DND-41 (cell line): Measurements from ENCODE around the gene CEMIP.

ENCODE experiments used
- ATAC-seq: fragments of 200-7000 bp; cut with Tn5 transposase; 3 replicates; pipeline ENCODE4 v1.9.1; 2021; ENCODE audit warnings: low read depth; ENCODE audit not compliant: insufficient read depth
- DNase-seq: peaks from one replicate; pipeline ENCODE4 v3.0.0-alpha.2; 2020
- H2AFZ ChIP-seq: 2 replicates; pipeline ENCODE4 v1.6.0; 2012; ENCODE audit warnings: low read depth, low read length
- H3K27ac ChIP-seq: 2 replicates; pipeline ENCODE4 v1.5.1; 2012; ENCODE audit warnings: low read length, inconsistent platforms
- H3K27me3 ChIP-seq: fragments of 200-600 bp; sonication (generic); 2 replicates; pipeline ENCODE4 v1.6.0; 2012; ENCODE audit warnings: low read length, mild to moderate bottlenecking, inconsistent platforms; ENCODE audit not compliant: insufficient read depth, poor library complexity
- H3K36me3 ChIP-seq: 2 replicates; pipeline ENCODE4 v1.5.1; 2012; ENCODE audit warnings: low read length, inconsistent platforms; ENCODE audit not compliant: insufficient read depth
- H3K4me1 ChIP-seq: 2 replicates; pipeline ENCODE4 v1.5.1; 2012; ENCODE audit warnings: mild to moderate bottlenecking, low read length; ENCODE audit not compliant: insufficient read depth
- H3K4me2 ChIP-seq: 2 replicates; pipeline ENCODE4 v1.6.0; 2012; ENCODE audit warnings: mild to moderate bottlenecking, moderate library complexity, low read length, inconsistent platforms; ENCODE audit not compliant: insufficient read depth
- H3K4me3 ChIP-seq, 2 experiments: fragments of 200-600 bp in 1 of 2; shearing (Covaris generic) in 1 of 2; 2 replicates each; pipeline ENCODE4 v1.5.1; 2012 to 2016; ENCODE audit warnings: inconsistent platforms in 2 of 2, low read length in 2 of 2, mild to moderate bottlenecking in 2 of 2, low read depth in 1 of 2, moderate library complexity in 1 of 2
- H3K79me2 ChIP-seq: 2 replicates; pipeline ENCODE4 v1.6.0; 2012; ENCODE audit warnings: low read length, inconsistent platforms; ENCODE audit not compliant: insufficient read depth
- H3K9ac ChIP-seq: 2 replicates; pipeline ENCODE4 v1.6.0; 2012; ENCODE audit warnings: low read depth, mild to moderate bottlenecking, inconsistent platforms, low read length, moderate library complexity
- H3K9me3 ChIP-seq: 2 replicates; pipeline ENCODE4 v1.5.1; 2012; ENCODE audit warnings: low read length, moderate library complexity, mild to moderate bottlenecking, inconsistent platforms; ENCODE audit not compliant: insufficient read depth, severe bottlenecking
- H4K20me1 ChIP-seq: 2 replicates; pipeline ENCODE4 v1.6.0; 2012; ENCODE audit warnings: low read length; ENCODE audit not compliant: insufficient read depth
- CTCF ChIP-seq: IDR thresholded peaks from 2 replicates; pipeline ENCODE4 v1.5.1; 2012; ENCODE audit warnings: borderline replicate concordance, low read length, moderate library complexity, mild to moderate bottlenecking; ENCODE audit not compliant: poor library complexity, severe bottlenecking; ENCODE audit errors: extremely low read depth
- EZH2 ChIP-seq: IDR thresholded peaks from 3 replicates; pipeline ENCODE4 v1.6.1; 2012; ENCODE audit warnings: borderline replicate concordance, low read depth, mild to moderate bottlenecking, moderate library complexity, low read length, inconsistent platforms; ENCODE audit not compliant: severe bottlenecking

The CEMIP gene

GRCh38 chr15:80988148-80988796 lies 209.1 kb downstream of the CEMIP start:
- peaks cover 41% of the 10 kb centered on the region for H3K4me1 ChIP-seq
- H3K27me3 ChIP-seq: no peaks in the 10 kb centered on the region
- no peak for ATAC-seq
- no peak overlapping the region for H2AFZ ChIP-seq
- H3K36me3 ChIP-seq: peaks cover 8% of the 10 kb centered on the region; the same call in 1 of the 2 replicates
- H3K4me3 ChIP-seq: peak overlapping the region; percentile 98; a peak in 3 of 4 replicates
- no peaks in the 10 kb centered on the region for H3K9me3 ChIP-seq
- H3K27ac ChIP-seq: peak overlapping the region; percentile 96
- H3K79me2 ChIP-seq: peaks cover 59% of the 10 kb centered on the region
- no peak for TF ChIP-seq EZH2
- TF ChIP-seq CTCF: no peak
- peak overlapping the region; percentile 86 for H3K9ac ChIP-seq
- peak overlapping the region; percentile 93 for H3K4me2 ChIP-seq
- DNase-seq: no peak
- H4K20me1 ChIP-seq: peaks cover 21% of the 10 kb centered on the region; the same call in 1 of the 2 replicates

GRCh38 chr15:80989081-80989517 lies 209.9 kb downstream of the CEMIP start:
- H3K4me1 ChIP-seq: peaks cover 41% of the 10 kb centered on the region
- no peaks in the 10 kb centered on the region for H3K27me3 ChIP-seq
- H4K20me1 ChIP-seq: peaks cover 21% of the 10 kb centered on the region; the same call in 1 of the 2 replicates
- peaks cover 8% of the 10 kb centered on the region; the same call in 1 of the 2 replicates for H3K36me3 ChIP-seq
- H3K9me3 ChIP-seq: no peaks in the 10 kb centered on the region
- H2AFZ ChIP-seq: peak overlapping the region; percentile 95
- H3K79me2 ChIP-seq: peaks cover 54% of the 10 kb centered on the region
- peak overlapping the region; percentile 98 for H3K4me3 ChIP-seq
- DNase-seq (no peak), ATAC-seq (no peak)
- peak overlapping the region; percentile 93 for H3K4me2 ChIP-seq
- H3K27ac ChIP-seq: peak overlapping the region; percentile 96
- peak overlapping the region; percentile 86 for H3K9ac ChIP-seq
- TF ChIP-seq CTCF (no peak), EZH2 (no peak)

- Histone ChIP-seq H3K4me1 (peaks cover 41% of the 10 kb centered on the region), H3K79me2 (peaks cover 47% of the 10 kb centered on the region), H4K20me1 (peaks cover 20% of the 10 kb centered on the region; the same call in 1 of the 2 replicates), H3K27ac (peak within 1 kb of the TSS; percentile 96), H3K4me3 (peak within 1 kb of the TSS; percentile 98), H3K27me3 (no peaks in the 10 kb centered on the region), H3K9ac (peak within 1 kb of the TSS; percentile 86), H3K36me3 (peaks cover 8% of the 10 kb centered on the region; the same call in 1 of the 2 replicates), H3K9me3 (no peaks in the 10 kb centered on the region), H3K4me2 (peak within 1 kb of the TSS; percentile 93), H2AFZ (peak within 1 kb of the TSS; percentile 95)
- ATAC-seq (peak; percentile 97), DNase-seq (peak; percentile 93)
- TF ChIP-seq CTCF (no peak), EZH2 (no peak)
Measured at GRCh38 chr15:80989518-80990478, 210.6 kb downstream of the CEMIP start, which contains the start of gene MESD. MESD (minus strand) TSS chr15:80989819; CDS start chr15:80989791, 28 bp downstream.
